BJ (cell line): ENCODE data around the gene ZNF37A. TPM values are rescaled to one million over a fixed set of nuclear protein-coding genes. Genes with fewer than 3 reads are reported as not detected.
"Not testable (repeated sequence)": the region's sequence is repeated elsewhere in the genome, so short reads cannot be mapped to it uniquely, and the experiment has no call there.

ENCODE experiments used
- CTCF ChIA-PET: fragments of 350-600 bp; formaldehyde crosslinking; extraction: SDS; loops from one replicate; lab custom pipeline; 2021; ENCODE audit warnings: antibody characterized with exemption, inconsistent platforms; lab: Yijun Ruan, JAX
- POLR2A ChIA-PET: fragments of 300-600 bp; sonication (Branson Sonifier 250); formaldehyde crosslinking; extraction: SDS; loops from one replicate; lab custom pipeline; 2021; ENCODE audit warnings: antibody characterized with exemption; lab: Charles Lee
- DNase-seq: peaks from one replicate; pipeline ENCODE4 v3.0.0-alpha.2; 2011; ENCODE audit warnings: low read depth
- H3K27me3 ChIP-seq: 2 replicates; pipeline ENCODE4 v1.6.0; 2011; ENCODE audit warnings: low read length; ENCODE audit not compliant: control insufficient read depth, insufficient read depth
- H3K36me3 ChIP-seq: 2 replicates; pipeline ENCODE4 v1.5.1; 2011; ENCODE audit warnings: low read length; ENCODE audit not compliant: control insufficient read depth, insufficient read depth
- H3K4me3 ChIP-seq: 2 replicates; pipeline ENCODE4 v1.5.1; 2011; ENCODE audit warnings: low read depth, mild to moderate bottlenecking, control low read depth, low read length
- CTCF ChIP-seq: IDR thresholded peaks from 2 replicates; pipeline ENCODE4 v1.5.1; 2011; ENCODE audit warnings: low read depth, mild to moderate bottlenecking, control low read depth, inconsistent platforms, low read length, moderate library complexity; ENCODE audit not compliant: insufficient read depth
- polyA minus RNA-seq: library from RNA; depleted of rRNA, polyadenylated mRNA; stranded (reverse); fragments of >200 nt; gene quantifications from 2 replicates; pipeline ENCODE4 v1.2.3, GENCODE V29; 2011; rRNA and poly(A)+ RNA removed
- polyA plus RNA-seq: library from polyadenylated mRNA; depleted of rRNA; stranded (reverse); fragments of >200 nt; gene quantifications from 2 replicates; pipeline ENCODE4 v1.2.3, GENCODE V29; 2011; rRNA removed

The ZNF37A gene
- polyA plus RNA-seq = 6.2 and 8.2 TPM in 2 replicates
- polyA minus RNA-seq = 19.7 and 21.9 TPM in 2 replicates

DNA sequence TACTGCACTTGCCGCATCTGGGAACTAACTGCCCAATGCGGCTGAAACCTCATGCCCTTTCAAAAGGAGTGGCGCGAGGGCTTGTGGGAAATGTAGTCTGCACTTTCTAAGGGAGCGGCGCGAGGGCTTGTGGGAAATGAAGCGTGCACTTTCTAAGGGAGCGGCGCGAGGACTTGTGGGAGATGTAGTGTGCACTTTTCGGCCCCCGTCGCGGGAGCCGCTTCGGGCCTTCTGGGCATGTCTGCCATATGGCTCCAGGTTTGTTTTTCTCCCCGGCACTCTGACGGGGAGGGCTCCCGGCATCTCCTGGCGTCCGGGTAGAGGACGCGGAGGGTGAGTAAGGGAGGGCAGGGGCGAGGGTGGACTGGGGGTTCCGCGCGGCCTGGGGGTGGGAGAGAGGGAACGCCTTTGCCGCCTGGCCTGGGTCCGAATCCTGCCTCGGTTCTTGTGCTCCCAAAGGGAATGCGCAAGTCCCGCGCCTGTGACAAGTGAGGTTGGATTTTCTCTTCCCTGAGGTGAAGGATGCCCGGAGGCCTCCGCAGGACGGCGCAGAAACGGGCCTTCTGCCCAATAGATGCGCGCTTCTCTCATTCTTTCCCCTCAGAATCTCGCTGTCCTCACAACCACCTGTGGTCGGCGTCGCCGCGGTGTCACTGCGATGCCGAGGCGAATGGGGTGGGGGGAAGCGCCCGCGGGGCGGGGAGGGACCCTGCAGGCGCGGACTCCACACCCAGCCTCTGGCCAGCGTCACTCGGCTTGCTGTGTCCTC is at the start of gene ZNF37A:
Gene ZNF37A, plus strand, starts transcription at position 180 of the 769 bp plus-strand sequence. CDS start 2,281 bp downstream, outside the sequence.
- CTCF ChIA-PET = interaction anchor here (0.8 to 1.1 kb wide), 2 partner anchors 117 kb away, joined by 3 read pairs; no protein-coding TSS in a partner anchor
- TF ChIP-seq CTCF = no peak
- Histone ChIP-seq H3K27me3 (no peaks in the 10 kb centered on the region), H3K36me3 (peaks cover 2% of the 10 kb centered on the region; the same call in 1 of the 2 replicates), H3K4me3 (peak within 1 kb of the TSS; percentile 78)
- POLR2A ChIA-PET = no interaction called here
- DNase-seq = peak; percentile 70

GRCh38 chr10:38045129-38045528 is 49.0 kb upstream of the ZNF37A start:
- H3K4me3 ChIP-seq = no peak overlapping the region
- ChIA-PET POLR2A (no interaction called here), CTCF (no interaction called here)
- no peaks in the 10 kb centered on the region for H3K36me3 ChIP-seq
- no peak for DNase-seq
- no peaks in the 10 kb centered on the region for H3K27me3 ChIP-seq
- no peak for TF ChIP-seq CTCF

- no peak for DNase-seq
- CTCF ChIA-PET = no interaction called here
These were observed 46.5 kb upstream of the ZNF37A start for GRCh38 chr10:38047666-38048065.

DNA sequence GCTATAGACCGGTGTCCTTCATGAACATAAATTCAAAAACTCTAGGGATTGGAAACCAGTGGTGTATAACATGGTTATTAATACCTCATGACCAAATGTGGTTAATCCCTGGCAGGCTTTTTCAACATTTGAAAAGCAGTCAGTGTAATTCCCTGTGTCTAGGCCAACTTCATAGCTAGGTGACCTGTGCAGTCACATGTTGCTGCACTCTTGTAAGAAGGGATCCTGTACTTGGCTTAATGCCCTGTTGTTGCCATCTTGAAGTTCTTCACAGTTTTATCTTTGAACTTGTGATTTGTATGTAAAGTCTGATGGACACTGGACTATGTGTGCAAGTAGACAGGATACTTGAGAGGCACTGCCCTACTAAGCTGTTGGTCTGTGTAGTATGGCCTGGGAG is 43.9 kb upstream of the ZNF37A start:
- Histone ChIP-seq H3K36me3 (no peaks in the 10 kb centered on the region), H3K4me3 (no peak overlapping the region), H3K27me3 (no peaks in the 10 kb centered on the region)
- ChIA-PET CTCF (interaction anchor here (0.9 kb wide), 1 partner anchor 21 kb away, joined by 3 read pairs; no protein-coding TSS in a partner anchor), POLR2A (no interaction called here)
- TF ChIP-seq CTCF = no peak
- no peak for DNase-seq

More at GRCh38 chr10:38047666-38048065, 46.5 kb upstream of the ZNF37A start:
- POLR2A ChIA-PET = no interaction called here
- no peak for TF ChIP-seq CTCF
- Histone ChIP-seq H3K4me3 (no peak overlapping the region), H3K36me3 (no peaks in the 10 kb centered on the region), H3K27me3 (no peaks in the 10 kb centered on the region)

DNA sequence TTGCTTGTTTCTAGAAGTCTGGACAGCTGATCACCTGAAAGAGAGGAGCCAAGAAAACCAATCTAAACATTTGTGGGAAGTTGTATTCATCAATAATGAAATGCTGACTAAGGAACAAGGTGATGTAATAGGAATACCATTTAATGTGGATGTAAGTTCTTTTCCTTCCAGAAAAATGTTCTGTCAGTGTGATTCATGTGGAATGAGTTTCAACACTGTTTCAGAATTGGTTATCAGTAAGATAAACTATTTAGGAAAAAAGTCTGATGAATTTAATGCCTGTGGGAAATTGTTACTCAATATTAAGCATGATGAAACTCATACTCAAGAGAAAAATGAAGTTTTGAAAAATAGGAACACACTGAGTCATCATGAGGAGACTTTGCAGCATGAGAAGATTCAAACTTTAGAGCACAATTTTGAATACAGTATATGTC is 39.8 kb upstream of the ZNF37A start:
- ChIA-PET POLR2A (no interaction called here), CTCF (interaction anchor here (0.9 kb wide), 1 partner anchor 9 kb away, joined by 3 read pairs; no protein-coding TSS in a partner anchor)
- no peaks in the 10 kb centered on the region for H3K27me3 ChIP-seq
- DNase-seq = peak; percentile 41
- H3K4me3 ChIP-seq = no peak overlapping the region
- no peak for TF ChIP-seq CTCF
- H3K36me3 ChIP-seq = no peaks in the 10 kb centered on the region; the same call in 1 of the 2 replicates

- H3K4me3 ChIP-seq, POLR2A ChIA-PET, H3K36me3 ChIP-seq, DNase-seq, H3K27me3 ChIP-seq: not testable (repeated sequence)
- CTCF ChIA-PET = interaction anchor here (0.9 kb wide), 1 partner anchor 8 kb away, joined by 3 read pairs; no protein-coding TSS in a partner anchor
These were observed 38.8 kb upstream of the ZNF37A start for GRCh38 chr10:38055274-38055894.

DNA sequence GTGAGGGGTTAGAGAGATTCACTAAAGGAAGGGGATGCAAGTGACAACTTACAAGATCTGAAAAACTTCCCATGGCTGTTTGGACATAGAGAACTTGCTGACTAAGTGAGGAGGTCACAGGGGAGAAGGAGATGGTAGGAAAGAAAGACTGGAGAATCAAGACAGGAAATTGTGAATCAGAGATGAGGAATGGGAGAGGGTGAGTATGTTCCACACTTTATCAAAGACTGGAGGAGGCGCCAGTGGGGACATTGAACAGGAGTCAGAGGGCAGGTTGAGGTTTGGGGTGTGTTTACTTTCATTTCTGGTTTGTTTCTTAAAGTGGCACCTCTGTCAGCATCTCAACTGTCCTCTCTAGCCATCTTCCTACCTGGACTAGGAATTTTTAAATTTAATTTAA is 24.5 kb upstream of the ZNF37A start:
- POLR2A ChIA-PET, H3K36me3 ChIP-seq, CTCF ChIA-PET, H3K4me3 ChIP-seq, H3K27me3 ChIP-seq: not testable (repeated sequence)
- peak; percentile 7 for DNase-seq
